BE2C (cell line): ENCODE measurements around the gene MYRIP.

ENCODE experiments used
- DNase-seq: peaks from one replicate; pipeline ENCODE4 v3.0.0-alpha.2; 2020
- H3K27me3 ChIP-seq: fragments of 250-450 bp; sonication (Bioruptor Pico); 2 replicates; pipeline ENCODE4 v1.5.1; 2020; ENCODE audit warnings: mild to moderate bottlenecking
- H3K36me3 ChIP-seq: fragments of 250-450 bp; sonication (Bioruptor Pico); 2 replicates; pipeline ENCODE4 v1.5.1; 2020; ENCODE audit warnings: mild to moderate bottlenecking
- H3K4me1 ChIP-seq: fragments of 250-450 bp; sonication (Bioruptor Pico); 2 replicates; pipeline ENCODE4 v1.5.1; 2020
- H3K4me3 ChIP-seq: 2 replicates; pipeline ENCODE4 v1.5.1; 2011; ENCODE audit warnings: low read depth, low read length
- H3K9me3 ChIP-seq: fragments of 250-450 bp; sonication (Bioruptor Pico); 2 replicates; pipeline ENCODE4 v1.5.1; 2020
- TF ChIP-seq, protein P1 (sequence below): IDR thresholded peaks from 2 replicates; pipeline ENCODE4 v1.5.1; 2012; ENCODE audit warnings: mild to moderate bottlenecking, low read depth, low read length

Gene MYRIP

DNA sequence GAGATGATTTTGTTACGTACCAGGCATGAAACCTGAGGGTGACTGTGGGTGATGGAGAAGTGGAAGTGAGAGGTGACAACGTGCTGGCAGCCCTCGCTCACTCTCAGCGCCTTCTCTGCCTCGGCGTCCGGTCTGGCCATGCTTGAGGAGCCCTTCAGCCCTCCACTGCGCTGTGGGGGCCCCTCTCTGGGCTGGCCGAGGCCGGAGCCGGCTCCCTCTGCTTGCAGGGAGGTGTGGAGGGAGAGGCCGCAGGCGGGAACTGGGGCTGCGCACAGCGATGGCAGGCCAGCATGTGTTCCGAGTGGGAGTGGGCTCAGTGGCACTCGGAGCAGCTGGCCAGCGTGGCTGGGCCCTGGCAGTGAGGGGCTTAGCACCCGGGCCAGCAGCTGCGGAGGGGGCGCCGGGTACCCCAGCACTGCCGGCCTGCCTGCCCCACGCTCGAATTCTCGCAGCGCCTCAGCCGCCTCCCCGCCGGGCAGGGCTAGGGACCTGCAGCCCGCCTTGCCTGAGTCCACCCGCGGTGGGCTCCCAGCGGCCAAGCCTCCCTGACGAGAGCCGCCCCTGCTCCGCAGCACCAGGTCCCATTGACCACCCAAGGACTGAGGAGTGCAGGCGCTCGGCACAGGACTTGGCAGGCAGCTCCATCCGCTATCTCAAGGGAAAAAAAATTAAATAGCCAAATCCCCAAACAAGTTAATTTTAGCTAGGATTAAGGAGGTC, 29.7 kb upstream of the MYRIP start:
- Histone ChIP-seq H3K9me3 (no peaks in the 10 kb centered on the region), H3K4me1 (peaks cover 11% of the 10 kb centered on the region), H3K36me3 (no peaks in the 10 kb centered on the region), H3K4me3 (no peak overlapping the region), H3K27me3 (no peaks in the 10 kb centered on the region)
- no peak for DNase-seq
- TF ChIP-seq, protein P1, sequence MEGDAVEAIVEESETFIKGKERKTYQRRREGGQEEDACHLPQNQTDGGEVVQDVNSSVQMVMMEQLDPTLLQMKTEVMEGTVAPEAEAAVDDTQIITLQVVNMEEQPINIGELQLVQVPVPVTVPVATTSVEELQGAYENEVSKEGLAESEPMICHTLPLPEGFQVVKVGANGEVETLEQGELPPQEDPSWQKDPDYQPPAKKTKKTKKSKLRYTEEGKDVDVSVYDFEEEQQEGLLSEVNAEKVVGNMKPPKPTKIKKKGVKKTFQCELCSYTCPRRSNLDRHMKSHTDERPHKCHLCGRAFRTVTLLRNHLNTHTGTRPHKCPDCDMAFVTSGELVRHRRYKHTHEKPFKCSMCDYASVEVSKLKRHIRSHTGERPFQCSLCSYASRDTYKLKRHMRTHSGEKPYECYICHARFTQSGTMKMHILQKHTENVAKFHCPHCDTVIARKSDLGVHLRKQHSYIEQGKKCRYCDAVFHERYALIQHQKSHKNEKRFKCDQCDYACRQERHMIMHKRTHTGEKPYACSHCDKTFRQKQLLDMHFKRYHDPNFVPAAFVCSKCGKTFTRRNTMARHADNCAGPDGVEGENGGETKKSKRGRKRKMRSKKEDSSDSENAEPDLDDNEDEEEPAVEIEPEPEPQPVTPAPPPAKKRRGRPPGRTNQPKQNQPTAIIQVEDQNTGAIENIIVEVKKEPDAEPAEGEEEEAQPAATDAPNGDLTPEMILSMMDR = no peak

DNA sequence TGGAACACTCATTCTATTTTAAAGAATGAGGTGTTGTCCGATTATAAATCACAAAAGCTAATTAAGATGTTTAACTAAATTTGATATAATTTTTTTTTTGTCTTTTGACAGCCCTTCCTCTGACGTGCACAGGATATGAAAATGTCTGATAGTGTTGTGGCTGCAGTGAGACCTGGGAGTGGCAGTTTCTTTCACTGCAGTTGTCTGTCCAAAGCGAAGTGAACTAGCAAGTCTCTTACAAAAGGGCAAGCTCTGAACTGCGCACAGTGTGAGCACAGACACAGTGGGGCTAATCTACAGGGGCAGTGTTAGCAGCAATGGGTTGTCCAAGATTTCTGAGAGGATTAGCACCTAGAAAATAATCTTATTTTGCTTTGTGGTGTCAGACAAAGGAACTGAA, 29.1 kb upstream of the MYRIP start:
- TF ChIP-seq, protein P1 = no peak
- Histone ChIP-seq H3K27me3 (no peaks in the 10 kb centered on the region), H3K4me1 (peaks cover 11% of the 10 kb centered on the region), H3K4me3 (no peak overlapping the region), H3K36me3 (no peaks in the 10 kb centered on the region), H3K9me3 (no peaks in the 10 kb centered on the region)
- DNase-seq = no peak

DNA sequence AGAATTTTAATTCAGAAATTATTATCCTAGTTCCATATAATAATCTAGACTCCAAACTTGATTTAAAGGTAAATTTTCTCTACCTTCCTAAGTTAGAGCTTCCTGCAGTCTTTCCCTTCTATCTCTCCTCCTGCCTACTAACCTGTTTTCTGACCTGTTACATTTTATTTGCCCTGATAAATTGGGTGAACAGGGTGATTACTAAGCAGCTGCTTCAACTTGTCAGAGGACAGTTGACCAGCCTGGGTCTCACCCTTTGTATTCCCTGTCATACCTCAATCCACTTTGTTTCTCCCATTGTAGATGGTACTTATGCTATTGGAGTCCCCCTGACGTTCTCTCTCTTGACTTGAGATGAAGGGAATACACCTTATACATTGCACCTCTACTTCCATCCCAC, 28.4 kb upstream of the MYRIP start:
- H3K4me1 ChIP-seq = peaks cover 11% of the 10 kb centered on the region
- H3K36me3 ChIP-seq = no peaks in the 10 kb centered on the region
- H3K4me3 ChIP-seq = no peak overlapping the region
- no peaks in the 10 kb centered on the region for H3K27me3 ChIP-seq
- H3K9me3 ChIP-seq = no peaks in the 10 kb centered on the region
- TF ChIP-seq, protein P1 = no peak
- no peak for DNase-seq

DNA sequence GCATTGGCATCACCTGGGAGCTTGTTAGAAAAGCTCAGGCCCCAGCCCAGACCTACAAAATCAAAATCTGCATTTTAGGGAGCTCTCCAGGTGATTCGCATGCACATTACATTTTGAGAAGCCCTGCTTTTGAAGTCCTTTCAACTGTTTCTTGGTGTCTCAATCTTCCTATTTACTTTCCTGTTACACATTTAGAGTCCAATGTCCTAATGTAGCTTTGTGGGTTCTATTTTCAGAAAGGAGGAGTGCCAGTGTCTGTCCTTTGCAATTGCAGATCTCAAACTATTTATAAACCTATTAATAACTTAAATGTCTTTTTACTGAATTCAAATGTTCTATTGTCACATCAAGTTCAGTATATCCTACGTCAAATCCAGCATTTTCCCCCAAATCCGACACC, 27.8 kb upstream of the MYRIP start:
- H3K9me3 ChIP-seq = no peaks in the 10 kb centered on the region
- H3K4me3 ChIP-seq = no peak overlapping the region
- no peaks in the 10 kb centered on the region for H3K36me3 ChIP-seq
- no peaks in the 10 kb centered on the region for H3K27me3 ChIP-seq
- TF ChIP-seq, protein P1 = no peak
- peaks cover 11% of the 10 kb centered on the region for H3K4me1 ChIP-seq
- DNase-seq = no peak

DNA sequence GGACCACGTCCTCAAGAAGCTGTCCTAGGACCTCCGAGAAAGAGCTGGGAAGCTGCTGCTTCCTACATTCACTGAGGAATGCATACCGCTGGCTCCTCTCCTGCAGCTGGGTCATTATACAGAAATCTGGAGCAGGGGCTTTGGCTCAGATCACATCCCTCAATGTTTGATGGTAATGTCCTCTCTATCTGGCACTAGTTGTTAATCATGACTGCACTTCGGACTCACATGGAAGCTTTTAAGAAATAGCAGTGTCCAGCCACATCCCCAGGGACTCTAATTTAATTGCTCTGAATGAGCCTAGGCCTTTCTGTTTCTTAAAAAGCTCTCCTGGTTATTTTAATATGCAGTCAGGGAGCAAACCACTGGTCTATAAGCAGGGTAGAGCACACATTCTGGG, 25.7 kb upstream of the MYRIP start:
- DNase-seq = peak; percentile 65
- H3K36me3 ChIP-seq = no peaks in the 10 kb centered on the region
- no peaks in the 10 kb centered on the region for H3K9me3 ChIP-seq
- H3K4me1 ChIP-seq = peaks cover 11% of the 10 kb centered on the region
- TF ChIP-seq, protein P1 = no peak
- peak overlapping the region; percentile 36 for H3K4me3 ChIP-seq
- no peaks in the 10 kb centered on the region for H3K27me3 ChIP-seq

DNA sequence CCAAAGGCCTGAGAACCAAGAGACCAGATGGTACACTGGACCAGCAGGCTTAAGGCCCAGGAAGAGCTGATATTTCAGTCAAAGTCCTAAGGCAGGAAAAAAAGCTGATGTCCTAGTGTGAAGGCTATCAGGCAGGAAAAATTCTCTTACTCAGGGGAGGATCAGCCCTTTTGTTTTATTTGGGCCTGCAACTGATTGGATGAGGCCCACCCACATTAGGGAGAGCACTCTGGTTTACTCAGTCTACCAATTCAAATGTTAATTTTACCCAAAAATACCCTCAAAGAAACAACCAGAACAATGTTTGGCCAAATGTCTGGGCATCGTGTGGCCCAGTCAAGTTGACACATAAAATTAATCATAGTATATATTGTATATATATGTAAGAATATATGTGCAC, 24.5 kb upstream of the MYRIP start:
- H3K4me1 ChIP-seq = peaks cover 11% of the 10 kb centered on the region
- TF ChIP-seq, protein P1 = no peak

More for the DNA sequence above, 24.5 kb upstream of the MYRIP start:
- no peaks in the 10 kb centered on the region for H3K27me3 ChIP-seq
- DNase-seq = no peak
- no peaks in the 10 kb centered on the region for H3K36me3 ChIP-seq
- no peak overlapping the region for H3K4me3 ChIP-seq
- H3K9me3 ChIP-seq = no peaks in the 10 kb centered on the region
